IPS-18a (cell line): ENCODE data around the gene CTNNBL1.
A peak's percentile ranks its signal among the peaks of the same experiment; 100 is the strongest.
"Not testable (repeated sequence)": the region's sequence is repeated elsewhere in the genome, so short reads cannot be mapped to it uniquely, and the experiment has no call there.

Experiments used
- H3K27ac ChIP-seq: one replicate; pipeline ENCODE4 v1.5.1; 2013; ENCODE audit warnings: low read length
- H3K27me3 ChIP-seq: one replicate; pipeline ENCODE4 v1.6.1; 2013; ENCODE audit warnings: mild to moderate bottlenecking, low read length; ENCODE audit not compliant: control insufficient read depth, insufficient read depth
- H3K36me3 ChIP-seq: one replicate; pipeline ENCODE4 v1.6.1; 2013; ENCODE audit warnings: low read depth, low read length; ENCODE audit not compliant: control insufficient read depth
- H3K4me1 ChIP-seq: one replicate; pipeline ENCODE4 v1.6.1; 2013; ENCODE audit warnings: low read depth, low read length; ENCODE audit not compliant: control insufficient read depth
- H3K4me3 ChIP-seq: one replicate; pipeline ENCODE4 v1.5.1; 2013; ENCODE audit warnings: low read length
- H3K9ac ChIP-seq: one replicate; pipeline ENCODE4 v1.6.1; 2013; ENCODE audit warnings: mild to moderate bottlenecking, low read length, moderate library complexity
- H3K9me3 ChIP-seq: one replicate; pipeline ENCODE4 v1.6.1; 2013; ENCODE audit warnings: low read depth, low read length; ENCODE audit not compliant: control insufficient read depth

The CTNNBL1 gene

GRCh38 chr20:37681384-37682112, 12.3 kb upstream of the CTNNBL1 start:
- no peak overlapping the region for H3K27ac ChIP-seq
- no peaks in the 10 kb centered on the region for H3K4me1 ChIP-seq
- H3K36me3 ChIP-seq: no peaks in the 10 kb centered on the region
- no peak overlapping the region for H3K4me3 ChIP-seq
- H3K27me3 ChIP-seq: no peaks in the 10 kb centered on the region
- H3K9ac ChIP-seq: no peak overlapping the region
- H3K9me3 ChIP-seq: no peaks in the 10 kb centered on the region

- not testable (repeated sequence) for H3K9ac ChIP-seq, H3K36me3 ChIP-seq, H3K27me3 ChIP-seq, H3K4me3 ChIP-seq, H3K9me3 ChIP-seq, H3K27ac ChIP-seq, H3K4me1 ChIP-seq
Observed at GRCh38 chr20:37683146-37683545, 10.7 kb upstream of the CTNNBL1 start.

DNA sequence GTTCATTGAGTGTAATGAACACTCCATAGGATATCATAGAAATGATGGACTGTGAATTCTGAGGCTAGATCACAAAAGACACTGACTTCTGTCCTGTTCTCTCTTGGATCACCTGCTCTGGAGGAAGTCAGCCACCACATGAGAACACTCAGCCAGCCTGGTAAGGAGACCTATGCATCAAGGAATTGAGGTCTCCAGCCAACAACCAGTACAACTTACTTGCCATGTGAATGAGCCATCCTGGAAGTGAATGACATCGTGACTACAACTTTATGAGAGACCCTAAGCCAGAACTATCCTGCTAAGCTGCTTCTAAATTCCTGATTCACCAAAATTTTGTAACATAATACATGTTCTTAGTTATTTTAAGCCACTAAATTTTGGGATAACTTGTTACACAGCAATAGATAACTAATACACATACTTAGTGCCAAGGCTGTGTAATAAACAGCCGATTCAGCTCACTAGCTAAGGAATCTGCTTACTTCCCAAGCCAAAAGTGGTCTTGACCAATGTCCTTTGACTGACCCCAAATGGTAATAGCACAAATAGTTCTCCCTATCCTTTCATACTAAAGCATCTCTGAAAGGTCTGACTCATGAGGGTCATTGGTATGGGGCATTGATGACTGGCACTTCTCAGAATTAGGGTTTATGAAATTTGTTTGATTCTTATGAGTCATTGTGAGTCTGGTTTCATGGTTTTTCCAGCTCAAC, 6.9 kb upstream of the CTNNBL1 start:
- Histone ChIP-seq H3K9me3 (no peaks in the 10 kb centered on the region), H3K27ac (no peak overlapping the region), H3K9ac (no peak overlapping the region), H3K36me3 (no peaks in the 10 kb centered on the region), H3K4me3 (no peak overlapping the region), H3K4me1 (no peaks in the 10 kb centered on the region), H3K27me3 (no peaks in the 10 kb centered on the region)

DNA sequence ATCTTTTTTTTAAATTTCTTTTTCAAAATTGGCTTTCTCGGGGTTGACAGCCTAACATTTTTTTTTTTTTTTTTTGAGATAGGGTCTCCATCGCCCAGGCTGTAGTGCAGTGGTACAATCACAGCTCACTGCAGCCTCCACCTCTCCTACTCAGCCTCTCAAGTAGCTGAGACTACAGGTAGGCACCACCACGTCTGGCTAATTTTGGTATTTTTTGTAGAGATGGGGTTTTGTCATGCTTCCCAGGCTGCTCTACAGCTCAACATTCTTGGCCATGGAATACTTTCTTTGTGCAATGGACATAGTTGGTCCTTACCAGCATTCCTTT, 6.4 kb upstream of the CTNNBL1 start:
- no peak overlapping the region for H3K9ac ChIP-seq
- no peak overlapping the region for H3K27ac ChIP-seq
- H3K27me3 ChIP-seq: no peaks in the 10 kb centered on the region

GRCh38 chr20:37688093-37688492, 5.7 kb upstream of the CTNNBL1 start:
- no peak overlapping the region for H3K9ac ChIP-seq
- no peak overlapping the region for H3K4me3 ChIP-seq
- H3K27me3 ChIP-seq: no peaks in the 10 kb centered on the region
- H3K27ac ChIP-seq: no peak overlapping the region
- no peaks in the 10 kb centered on the region for H3K9me3 ChIP-seq
- no peaks in the 10 kb centered on the region for H3K36me3 ChIP-seq
- H3K4me1 ChIP-seq: no peaks in the 10 kb centered on the region

More for the DNA sequence above, 6.4 kb upstream of the CTNNBL1 start:
- no peaks in the 10 kb centered on the region for H3K4me1 ChIP-seq
- no peaks in the 10 kb centered on the region for H3K36me3 ChIP-seq
- no peaks in the 10 kb centered on the region for H3K9me3 ChIP-seq
- no peak overlapping the region for H3K4me3 ChIP-seq

- no peaks in the 10 kb centered on the region for H3K9me3 ChIP-seq
- H3K9ac ChIP-seq: no peak overlapping the region
- H3K27me3 ChIP-seq: peaks cover 4% of the 10 kb centered on the region
- H3K27ac ChIP-seq: no peak overlapping the region
- peaks cover 4% of the 10 kb centered on the region for H3K4me1 ChIP-seq
- H3K4me3 ChIP-seq: no peak overlapping the region
- no peaks in the 10 kb centered on the region for H3K36me3 ChIP-seq
Observed at GRCh38 chr20:37690626-37691369, 3.0 kb upstream of the CTNNBL1 start.

DNA sequence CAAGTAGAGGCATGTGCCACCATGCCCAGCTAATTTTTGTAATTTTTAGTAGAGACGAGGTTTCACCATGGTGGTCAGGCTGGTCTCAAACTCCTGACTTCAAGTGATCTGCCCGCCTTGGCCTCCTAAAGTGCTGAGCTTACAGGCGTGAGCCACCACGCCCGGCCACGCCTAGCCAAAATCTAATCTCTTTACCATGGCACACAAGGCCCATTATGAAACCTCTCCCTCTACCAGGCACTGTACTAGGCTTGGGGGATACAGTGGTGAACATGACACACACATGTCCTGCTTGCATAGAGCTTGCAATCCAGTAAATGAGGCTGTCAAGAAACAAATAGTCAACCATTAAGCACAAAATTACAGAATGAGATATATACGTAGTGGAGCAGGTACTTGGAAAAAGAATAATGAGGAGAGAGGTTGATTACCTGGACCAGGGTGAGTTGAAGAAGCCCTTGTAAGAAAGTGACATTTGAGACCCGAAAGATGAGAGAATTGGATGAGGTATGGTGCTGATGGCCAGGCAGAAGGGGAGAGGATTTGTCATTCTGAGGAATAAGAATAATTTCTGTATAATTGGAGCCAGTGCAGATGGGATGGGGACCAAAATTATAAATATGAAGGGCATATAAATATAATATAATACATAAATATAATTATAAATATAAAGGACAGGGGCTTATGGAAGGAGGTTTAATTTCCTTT, 1.2 kb upstream of the CTNNBL1 start:
- H3K9me3 ChIP-seq: no peaks in the 10 kb centered on the region
- H3K27ac ChIP-seq: no peak overlapping the region
- H3K36me3 ChIP-seq: no peaks in the 10 kb centered on the region

GRCh38 chr20:37693242-37693634, 592 bp upstream of the CTNNBL1 start:
- peaks cover 4% of the 10 kb centered on the region for H3K27me3 ChIP-seq
- H3K27ac ChIP-seq: no peak overlapping the region
- H3K36me3 ChIP-seq: peaks cover 3% of the 10 kb centered on the region
- H3K9ac ChIP-seq: no peak overlapping the region
- no peaks in the 10 kb centered on the region for H3K9me3 ChIP-seq
- H3K4me1 ChIP-seq: peaks cover 4% of the 10 kb centered on the region
- peak overlapping the region; percentile 92 for H3K4me3 ChIP-seq

More for the DNA sequence above, 1.2 kb upstream of the CTNNBL1 start:
- Histone ChIP-seq H3K27me3 (peaks cover 4% of the 10 kb centered on the region), H3K4me1 (peaks cover 4% of the 10 kb centered on the region), H3K9ac (no peak overlapping the region), H3K4me3 (no peak overlapping the region)

DNA sequence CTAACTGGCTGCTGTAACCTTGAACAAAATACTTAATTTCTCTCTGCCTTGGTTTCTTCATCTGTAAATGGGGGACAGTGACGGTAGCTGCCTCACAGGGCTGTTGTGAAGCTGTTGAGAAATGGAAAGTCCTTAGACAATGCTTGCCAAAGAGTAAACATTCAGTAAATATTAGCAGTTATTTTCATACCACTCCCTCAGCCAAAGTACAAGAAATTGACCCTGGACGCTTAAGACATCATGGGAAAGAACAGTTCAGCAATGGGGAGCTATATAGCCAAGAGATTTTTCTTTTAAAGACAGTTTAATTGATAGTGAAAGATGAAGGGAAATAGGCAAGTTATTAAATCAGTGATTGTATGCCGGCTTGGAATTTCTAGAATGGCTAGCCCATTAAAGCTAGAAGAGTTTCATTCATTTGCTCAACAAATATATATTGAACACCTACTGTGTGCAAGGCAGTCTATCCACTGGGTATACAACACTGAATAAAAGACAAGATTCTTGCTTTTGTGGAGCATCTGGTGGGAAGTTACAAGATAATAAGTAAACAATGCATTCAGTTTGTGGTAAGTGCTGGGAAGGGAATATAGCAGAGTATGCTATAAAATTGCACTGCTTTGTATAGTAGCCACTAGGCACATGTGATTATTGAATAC, 2.0 kb downstream of the CTNNBL1 start:
- no peak overlapping the region for H3K4me3 ChIP-seq
- no peak overlapping the region for H3K9ac ChIP-seq
- H3K36me3 ChIP-seq: peaks cover 3% of the 10 kb centered on the region
- H3K27me3 ChIP-seq: peaks cover 4% of the 10 kb centered on the region
- H3K4me1 ChIP-seq: peaks cover 4% of the 10 kb centered on the region
- H3K27ac ChIP-seq: no peak overlapping the region
- no peaks in the 10 kb centered on the region for H3K9me3 ChIP-seq

DNA sequence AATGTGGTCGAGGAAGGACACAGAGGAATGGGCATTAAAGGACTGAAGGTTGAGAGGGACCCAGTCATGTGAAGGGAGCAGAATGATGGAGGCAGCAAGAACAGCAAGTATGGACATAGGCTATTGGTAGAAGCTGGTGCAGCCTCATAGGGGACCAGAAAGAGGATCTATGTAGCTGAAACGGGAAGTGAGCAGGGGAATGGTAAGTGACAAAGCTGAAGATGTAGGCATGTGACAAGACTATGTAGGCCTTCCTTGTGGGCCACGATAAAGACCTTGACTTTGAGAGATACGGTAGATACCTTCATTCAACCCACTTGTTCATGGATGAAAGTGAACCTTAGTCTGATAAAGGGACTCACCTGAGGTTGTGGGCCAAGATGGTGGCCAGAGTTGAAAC, 3.5 kb downstream of the CTNNBL1 start:
- no peaks in the 10 kb centered on the region for H3K9me3 ChIP-seq
- no peak overlapping the region for H3K9ac ChIP-seq
- H3K4me3 ChIP-seq: no peak overlapping the region
- no peak overlapping the region for H3K27ac ChIP-seq
- peaks cover 4% of the 10 kb centered on the region for H3K4me1 ChIP-seq
- H3K27me3 ChIP-seq: peaks cover 4% of the 10 kb centered on the region
- H3K36me3 ChIP-seq: peaks cover 3% of the 10 kb centered on the region

GRCh38 chr20:37699202-37699601, 5.4 kb downstream of the CTNNBL1 start:
- no peak overlapping the region for H3K9ac ChIP-seq
- H3K36me3 ChIP-seq: peaks cover 3% of the 10 kb centered on the region
- H3K4me3 ChIP-seq: no peak overlapping the region
- no peak overlapping the region for H3K27ac ChIP-seq
- no peaks in the 10 kb centered on the region for H3K9me3 ChIP-seq
- peaks cover 4% of the 10 kb centered on the region for H3K4me1 ChIP-seq
- no peaks in the 10 kb centered on the region for H3K27me3 ChIP-seq
